ENCODE measurements around the gene CEP85. TPM values are rescaled to one million over a fixed set of nuclear protein-coding genes. Genes with fewer than 3 reads are reported as not detected.
"Not testable (repeated sequence)": the region's sequence is repeated elsewhere in the genome, so short reads cannot be mapped to it uniquely, and the experiment has no call there.

CEP85 gene
- total RNA-seq, 4 donors from 2014 or later = 1.8 to 14.0 (median 5.3) TPM

DNA sequence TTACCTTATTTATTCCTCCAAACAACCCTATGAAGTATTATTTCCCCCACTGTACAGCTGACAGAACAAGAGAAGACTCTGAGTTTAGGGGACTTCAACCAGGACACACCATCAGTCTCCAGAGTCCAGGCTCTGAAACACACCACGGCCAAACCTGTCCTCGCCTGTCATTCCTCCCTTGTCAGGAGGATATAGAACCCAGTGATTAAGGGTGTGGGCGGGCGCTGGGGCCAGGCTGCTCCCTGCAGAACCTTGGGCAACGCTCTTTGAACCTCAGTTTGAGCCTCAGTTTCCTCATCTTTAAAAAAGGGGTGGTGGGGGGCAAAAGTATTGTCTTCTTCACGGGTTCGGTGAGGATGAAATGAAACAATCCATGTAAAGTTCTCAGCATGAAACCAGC, 9.4 kb upstream of the CEP85 start:
- Histone ChIP-seq H3K27ac (no peak overlapping the region), H3K4me1 (no peaks in the 10 kb centered on the region), H3K4me3 (peak overlapping the region in 1 of 2 donors; percentile 23), H3K9me3 (no peaks in the 10 kb centered on the region), H3K36me3 (no peaks in the 10 kb centered on the region), H3K27me3 (no peaks in the 10 kb centered on the region)
- TF ChIP-seq, protein P1, sequence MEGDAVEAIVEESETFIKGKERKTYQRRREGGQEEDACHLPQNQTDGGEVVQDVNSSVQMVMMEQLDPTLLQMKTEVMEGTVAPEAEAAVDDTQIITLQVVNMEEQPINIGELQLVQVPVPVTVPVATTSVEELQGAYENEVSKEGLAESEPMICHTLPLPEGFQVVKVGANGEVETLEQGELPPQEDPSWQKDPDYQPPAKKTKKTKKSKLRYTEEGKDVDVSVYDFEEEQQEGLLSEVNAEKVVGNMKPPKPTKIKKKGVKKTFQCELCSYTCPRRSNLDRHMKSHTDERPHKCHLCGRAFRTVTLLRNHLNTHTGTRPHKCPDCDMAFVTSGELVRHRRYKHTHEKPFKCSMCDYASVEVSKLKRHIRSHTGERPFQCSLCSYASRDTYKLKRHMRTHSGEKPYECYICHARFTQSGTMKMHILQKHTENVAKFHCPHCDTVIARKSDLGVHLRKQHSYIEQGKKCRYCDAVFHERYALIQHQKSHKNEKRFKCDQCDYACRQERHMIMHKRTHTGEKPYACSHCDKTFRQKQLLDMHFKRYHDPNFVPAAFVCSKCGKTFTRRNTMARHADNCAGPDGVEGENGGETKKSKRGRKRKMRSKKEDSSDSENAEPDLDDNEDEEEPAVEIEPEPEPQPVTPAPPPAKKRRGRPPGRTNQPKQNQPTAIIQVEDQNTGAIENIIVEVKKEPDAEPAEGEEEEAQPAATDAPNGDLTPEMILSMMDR (IDR thresholded peaks at IDR 0.05) = no peak
- TF ChIP-seq POLR2A (IDR thresholded peaks at IDR 0.05) = no peak
- intact Hi-C loops (cut with DNase I; ENCODE audit: low total_unique reads) = no loop called here
- no peak for DNase-seq

- no peaks in the 10 kb centered on the region for H3K4me1 ChIP-seq
- no peaks in the 10 kb centered on the region for H3K9me3 ChIP-seq
- intact Hi-C loops (cut with DNase I; ENCODE audit: low total_unique reads) = no loop called here
- no peaks in the 10 kb centered on the region for H3K36me3 ChIP-seq
- no peak for TF ChIP-seq POLR2A (IDR thresholded peaks at IDR 0.05)
- TF ChIP-seq, protein P1 (IDR thresholded peaks at IDR 0.05) = no peak
- no peaks in the 10 kb centered on the region for H3K27me3 ChIP-seq
- DNase-seq = peak; percentile 37 to 42
- peak overlapping the region; percentile 23 to 25 for H3K4me3 ChIP-seq
- no peak overlapping the region for H3K27ac ChIP-seq
These were observed 8.8 kb upstream of the CEP85 start for GRCh38 chr1:26225033-26225831.

- DNase-seq; H3K36me3 ChIP-seq; H3K4me1 ChIP-seq; H3K9me3 ChIP-seq; intact Hi-C loops (cut with DNase I; ENCODE audit: low total_unique reads); H3K4me3 ChIP-seq; H3K27ac ChIP-seq; H3K27me3 ChIP-seq: not testable (repeated sequence)
These were observed 3.3 kb upstream of the CEP85 start for GRCh38 chr1:26230682-26231081.

DNA sequence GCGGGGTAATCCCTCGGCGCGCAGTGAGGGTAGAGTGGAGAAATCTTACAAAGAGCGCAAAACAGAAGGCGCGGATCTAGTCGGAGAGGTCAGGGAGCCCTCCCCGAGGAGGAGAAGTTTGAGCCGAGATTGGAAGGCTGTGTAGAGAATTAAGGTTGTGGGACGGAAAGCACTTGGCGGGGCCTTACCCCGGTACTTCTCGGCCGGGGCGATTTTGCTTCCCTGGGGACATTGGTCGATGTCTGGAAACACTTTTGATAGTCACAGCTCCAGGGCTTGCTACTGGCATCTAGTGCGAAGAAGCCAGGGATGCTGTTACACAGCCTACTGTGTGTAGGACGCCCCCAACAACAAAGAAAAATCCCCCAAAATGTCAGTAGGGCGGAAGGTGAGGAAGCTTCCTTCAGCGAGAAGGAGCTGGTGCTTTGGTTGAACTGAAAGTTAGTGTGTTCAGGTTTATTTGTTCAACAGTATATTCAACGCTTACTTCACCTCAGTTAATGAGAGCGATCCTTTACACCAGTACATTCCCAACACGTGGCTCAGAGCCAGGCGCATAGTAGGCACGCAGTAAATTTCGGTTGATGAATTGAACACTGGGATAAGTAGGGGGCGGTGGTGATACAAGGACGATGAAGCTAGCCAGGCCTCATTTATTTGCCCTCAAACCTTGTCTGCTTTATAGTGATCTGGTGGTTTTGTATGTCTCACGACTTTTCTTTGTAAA, 807 bp downstream of the CEP85 start:
- TF ChIP-seq, protein P1 (IDR thresholded peaks at IDR 0.05) = no peak
- TF ChIP-seq POLR2A (IDR thresholded peaks at IDR 0.05) = no peak
- intact Hi-C loops (cut with DNase I; ENCODE audit: low total_unique reads) = no loop called here
- H3K27ac ChIP-seq = peak overlapping the region; percentile 73 to 87
- no peak for DNase-seq
- H3K4me1 ChIP-seq = no peaks in the 10 kb centered on the region
- H3K36me3 ChIP-seq = no peaks in the 10 kb centered on the region
- no peaks in the 10 kb centered on the region for H3K9me3 ChIP-seq
- no peaks in the 10 kb centered on the region for H3K27me3 ChIP-seq
- H3K4me3 ChIP-seq = peak overlapping the region; percentile 46 to 61

- no peak for DNase-seq
- H3K27me3 ChIP-seq = no peaks in the 10 kb centered on the region
- H3K4me3 ChIP-seq = no peak overlapping the region
- H3K36me3 ChIP-seq = no peaks in the 10 kb centered on the region
- no peaks in the 10 kb centered on the region for H3K4me1 ChIP-seq
- H3K27ac ChIP-seq = no peak overlapping the region
- intact Hi-C loops (cut with DNase I; ENCODE audit: low total_unique reads) = no loop called here
- TF ChIP-seq POLR2A (IDR thresholded peaks at IDR 0.05) = no peak
- TF ChIP-seq, protein P1 (IDR thresholded peaks at IDR 0.05) = no peak
- H3K9me3 ChIP-seq = no peaks in the 10 kb centered on the region
These were observed 3.4 kb downstream of the CEP85 start for GRCh38 chr1:26237230-26237966.
